B cell (primary cell): ENCODE data around the gene SNX20.

Experiments
- EZH2 ChIP-seq: IDR thresholded peaks from 2 replicates; pipeline ENCODE4 v1.6.1; 2012; ENCODE audit warnings: borderline replicate concordance, low read depth, mild to moderate bottlenecking, moderate library complexity, low read length; ENCODE audit not compliant: insufficient read depth, poor library complexity, severe bottlenecking
- TF ChIP-seq, protein P1 (sequence below): fragments of 200-600 bp; IDR thresholded peaks from one replicate; pipeline ENCODE4 v1.8.0; 2022; ENCODE audit warnings: antibody characterized with exemption, mild to moderate bottlenecking

DNA sequence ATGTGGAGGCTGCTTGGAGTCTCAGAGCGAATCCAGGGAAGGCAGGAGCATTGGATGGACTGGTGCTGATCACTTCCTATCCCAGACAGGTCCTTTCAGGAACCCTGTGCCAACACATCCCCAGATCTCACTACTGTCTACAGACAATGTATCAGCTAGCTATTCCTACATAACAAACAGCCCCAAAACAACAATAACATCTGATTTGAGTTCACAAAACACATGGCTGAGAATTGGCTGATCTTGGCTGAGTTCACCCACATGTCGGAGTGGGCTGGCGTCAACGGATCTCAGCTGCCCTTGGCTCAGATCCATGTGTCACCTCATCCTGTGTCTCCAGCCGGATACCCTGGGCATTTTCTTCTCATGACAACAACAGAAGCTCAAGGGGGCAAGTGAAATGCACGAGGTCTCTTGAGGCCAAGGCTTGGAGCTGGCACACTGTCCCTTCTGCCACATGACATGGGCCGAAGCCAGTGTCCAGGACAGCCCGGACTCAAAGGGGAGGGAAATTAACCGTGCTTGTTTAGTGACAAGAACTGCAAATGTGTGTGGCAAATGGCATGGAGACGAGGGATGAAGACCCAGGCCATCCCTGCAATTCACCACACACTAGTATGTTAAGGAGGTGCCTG lies 18.7 kb downstream of the SNX20 start:
- TF ChIP-seq, protein P1, sequence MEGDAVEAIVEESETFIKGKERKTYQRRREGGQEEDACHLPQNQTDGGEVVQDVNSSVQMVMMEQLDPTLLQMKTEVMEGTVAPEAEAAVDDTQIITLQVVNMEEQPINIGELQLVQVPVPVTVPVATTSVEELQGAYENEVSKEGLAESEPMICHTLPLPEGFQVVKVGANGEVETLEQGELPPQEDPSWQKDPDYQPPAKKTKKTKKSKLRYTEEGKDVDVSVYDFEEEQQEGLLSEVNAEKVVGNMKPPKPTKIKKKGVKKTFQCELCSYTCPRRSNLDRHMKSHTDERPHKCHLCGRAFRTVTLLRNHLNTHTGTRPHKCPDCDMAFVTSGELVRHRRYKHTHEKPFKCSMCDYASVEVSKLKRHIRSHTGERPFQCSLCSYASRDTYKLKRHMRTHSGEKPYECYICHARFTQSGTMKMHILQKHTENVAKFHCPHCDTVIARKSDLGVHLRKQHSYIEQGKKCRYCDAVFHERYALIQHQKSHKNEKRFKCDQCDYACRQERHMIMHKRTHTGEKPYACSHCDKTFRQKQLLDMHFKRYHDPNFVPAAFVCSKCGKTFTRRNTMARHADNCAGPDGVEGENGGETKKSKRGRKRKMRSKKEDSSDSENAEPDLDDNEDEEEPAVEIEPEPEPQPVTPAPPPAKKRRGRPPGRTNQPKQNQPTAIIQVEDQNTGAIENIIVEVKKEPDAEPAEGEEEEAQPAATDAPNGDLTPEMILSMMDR: no peak
- TF ChIP-seq EZH2: no peak
